Stimulated activated CD8-positive, alpha-beta memory T cell treated with anti-CD3 and anti-CD28 coated beads, Interleukin-12 subunit alpha, Interleukin-12 subunit beta, amount 100 ng/mL, for 24 hours (primary cell): ENCODE measurements around the gene SLC35D2.
"Not testable (repeated sequence)": the region's sequence is repeated elsewhere in the genome, so short reads cannot be mapped to it uniquely, and the experiment has no call there.

Experiments used
- DNase-seq: peaks from one replicate; pipeline ENCODE4 v3.0.0-alpha.2; 2020; ENCODE audit errors: extremely low read depth

The SLC35D2 gene

GRCh38 chr9:96309850-96310249, 73.7 kb downstream of the SLC35D2 start:
- no peak for DNase-seq

GRCh38 chr9:96306958-96307357, 76.6 kb downstream of the SLC35D2 start:
- not testable (repeated sequence) for DNase-seq

GRCh38 chr9:96305171-96305570, 78.3 kb downstream of the SLC35D2 start:
- no peak for DNase-seq

GRCh38 chr9:96304230-96304629, 79.3 kb downstream of the SLC35D2 start:
- DNase-seq, result no peak

GRCh38 chr9:96302021-96302420, 81.5 kb downstream of the SLC35D2 start, which contains the start of gene HSD17B3:
Gene HSD17B3, minus strand, starts transcription at chr9:96302176. Its CDS starts 72 bp downstream, at chr9:96302104.
- no peak for DNase-seq

GRCh38 chr9:96299823-96300222, 83.7 kb downstream of the SLC35D2 start:
- no peak for DNase-seq

GRCh38 chr9:96294159-96294545, 89.4 kb downstream of the SLC35D2 start:
- DNase-seq, result no peak

GRCh38 chr9:96293498-96294158, 89.9 kb downstream of the SLC35D2 start:
- no peak for DNase-seq

- no peak for DNase-seq
Measured at GRCh38 chr9:96289392-96289791, 94.1 kb downstream of the SLC35D2 start.

- DNase-seq, result no peak
Measured at GRCh38 chr9:96281641-96282040, 101.9 kb downstream of the SLC35D2 start.

GRCh38 chr9:96279932-96280331, 103.6 kb downstream of the SLC35D2 start:
- no peak for DNase-seq

- no peak for DNase-seq
Measured at GRCh38 chr9:96274939-96275338, 108.6 kb downstream of the SLC35D2 start.
